GM12878 (cell line): ENCODE results near the gene SETD1B. TPM values are rescaled to one million over a fixed set of nuclear protein-coding genes. Genes with fewer than 3 reads are reported as not detected.

Experiments used
- ATAC-seq: fragments of 200-7000 bp; cut with Tn5 transposase; 3 replicates; pipeline ENCODE4 v1.9.1; 2020; ENCODE audit warnings: mild to moderate bottlenecking, moderate library complexity
- BruUV-seq: library from RNA; stranded (reverse); fragments of 400-500 nt; replicated peaks from 2 replicates; lab custom pipeline; 2021; lab: Mats Ljungman, UMichigan
- CTCF ChIA-PET: fragments of 300-600 bp; sonication (Branson Sonifier 250); formaldehyde crosslinking; extraction: SDS; loops from one replicate; lab custom pipeline; 2021; ENCODE audit warnings: inconsistent platforms; lab: Yijun Ruan, JAX
- POLR2A ChIA-PET: fragments of 350-600 bp; formaldehyde crosslinking; extraction: SDS; loops from one replicate; lab custom pipeline; 2021; ENCODE audit warnings: inconsistent platforms; lab: Charles Lee
- RAD21 ChIA-PET: fragments of 300-600 bp; sonication (Branson Sonifier 250); formaldehyde crosslinking; loops from one replicate; lab custom pipeline; 2023; ENCODE audit warnings: antibody characterized with exemption; ENCODE audit not compliant: unreplicated experiment; lab: Charles Lee
- SMC1A ChIA-PET: fragments of 300-600 bp; sonication (Branson Sonifier 250); formaldehyde crosslinking; loops from one replicate; lab custom pipeline; 2023; ENCODE audit not compliant: unreplicated experiment, uncharacterized antibody; lab: Charles Lee
- DNase-seq: peaks from one replicate; pipeline ENCODE4 v3.0.0-alpha.2; 2011; ENCODE audit warnings: low read depth, low spot score
- FAIRE-seq: peaks from 3 replicates; lab custom pipeline; 2011; peaks lifted over from hg19 to GRCh38; lab: Jason Lieb, UNC
- H2AFZ ChIP-seq: 2 replicates; pipeline ENCODE4 v1.6.0; 2011; ENCODE audit warnings: low read depth, low read length, control low read depth; ENCODE audit not compliant: control insufficient read depth
- H3K27ac ChIP-seq: 2 replicates; pipeline ENCODE4 v1.5.1; 2011; ENCODE audit warnings: control low read depth; ENCODE audit not compliant: control insufficient read depth, insufficient read depth
- H3K27me3 ChIP-seq, 2 experiments: replicated peaks in 1 of 2; 2 replicates each; pipeline versions ENCODE4 v1.6.0 to v1.6.1; 2011; ENCODE audit warnings: low read length in 1 of 2; ENCODE audit not compliant: control insufficient read depth in 2 of 2, insufficient read depth in 2 of 2
- H3K36me3 ChIP-seq, 2 experiments: 2 replicates each; pipeline ENCODE4 v1.5.1; 2011; ENCODE audit warnings: low read length in 1 of 2; ENCODE audit not compliant: control insufficient read depth in 2 of 2, insufficient read depth in 2 of 2
- H3K4me1 ChIP-seq: 2 replicates; pipeline ENCODE4 v1.6.1; 2011; ENCODE audit warnings: mild to moderate bottlenecking, low read length, moderate library complexity, mixed read lengths; ENCODE audit not compliant: control insufficient read depth, insufficient read depth
- H3K4me2 ChIP-seq: 2 replicates; pipeline ENCODE4 v1.6.0; 2011; ENCODE audit warnings: control low read depth; ENCODE audit not compliant: control insufficient read depth, insufficient read depth
- H3K4me3 ChIP-seq: fragments of 200-600 bp; sonication (generic); 2 replicates; pipeline ENCODE4 v1.5.1; 2016
- H3K79me2 ChIP-seq: 2 replicates; pipeline ENCODE4 v1.6.0; 2011; ENCODE audit warnings: low read length; ENCODE audit not compliant: control insufficient read depth, insufficient read depth
- H3K9ac ChIP-seq: 2 replicates; pipeline ENCODE4 v1.8.0; 2011; ENCODE audit warnings: low read length, control low read depth, mixed read lengths; ENCODE audit not compliant: control insufficient read depth, insufficient read depth
- H3K9me3 ChIP-seq: replicated peaks from 3 replicates; pipeline ENCODE4 v1.5.1; 2011; ENCODE audit warnings: mild to moderate bottlenecking, low read length; ENCODE audit not compliant: control insufficient read depth, insufficient read depth
- H4K20me1 ChIP-seq: 2 replicates; pipeline ENCODE4 v1.6.0; 2011; ENCODE audit not compliant: control insufficient read depth, insufficient read depth
- CBX5 ChIP-seq: sonication (generic); IDR thresholded peaks from 2 replicates; pipeline ENCODE4 v1.6.1; 2016; ENCODE audit warnings: low read depth, moderate library complexity, mild to moderate bottlenecking, inconsistent platforms
- FOXK2 ChIP-seq: fragments of 450-650 bp; IDR thresholded peaks from 2 replicates; pipeline ENCODE4 v1.6.1; 2017; ENCODE audit warnings: mild to moderate bottlenecking, moderate library complexity
- GATAD2B ChIP-seq: fragments of 450-650 bp; conservative IDR thresholded peaks from 2 replicates; pipeline ENCODE4 v1.6.1; 2017; ENCODE audit warnings: low read depth, mild to moderate bottlenecking, moderate library complexity
- PAX5 ChIP-seq: IDR thresholded peaks from 2 replicates; pipeline ENCODE4 v1.6.1; 2011; ENCODE audit warnings: low read depth, low read length, borderline replicate concordance
- POLR2AphosphoS2 ChIP-seq: IDR thresholded peaks from 2 replicates; pipeline ENCODE4 v1.6.1; 2011; ENCODE audit warnings: low read depth, mild to moderate bottlenecking, low read length, improper control_type of control experiment, moderate library complexity
- SMAD1 ChIP-seq: fragments of 450-650 bp; IDR thresholded peaks from 2 replicates; pipeline ENCODE4 v1.6.1; 2018; ENCODE audit warnings: mild to moderate bottlenecking, low read depth; ENCODE audit not compliant: partially characterized antibody
- SPI1 ChIP-seq: IDR thresholded peaks from 2 replicates; pipeline ENCODE4 v1.6.1; 2011; ENCODE audit warnings: low read depth, mild to moderate bottlenecking, low read length, moderate library complexity, borderline replicate concordance; ENCODE audit not compliant: insufficient read depth
- SRF ChIP-seq, 2 experiments: IDR thresholded peaks; 2 replicates each; pipeline ENCODE4 v1.6.1; 2011; ENCODE audit warnings: low read depth in 2 of 2, low read length in 2 of 2, mild to moderate bottlenecking in 1 of 2, moderate library complexity in 1 of 2
- STAT1 ChIP-seq: fragments of 450-650 bp; conservative IDR thresholded peaks from 2 replicates; pipeline ENCODE4 v1.6.1; 2014; ENCODE audit warnings: antibody characterized with exemption, mild to moderate bottlenecking
- TAF1 ChIP-seq: IDR thresholded peaks from 2 replicates; pipeline ENCODE4 v1.6.1; 2011; ENCODE audit warnings: mild to moderate bottlenecking, low read depth, low read length, borderline replicate concordance
- ZBED1 ChIP-seq: IDR thresholded peaks from 2 replicates; pipeline ENCODE4 v1.6.1; 2016; ENCODE audit warnings: borderline replicate concordance
- ZNF207 ChIP-seq: fragments of 450-650 bp; IDR thresholded peaks from 2 replicates; pipeline ENCODE4 v1.6.1; 2014; ENCODE audit warnings: antibody characterized with exemption, mild to moderate bottlenecking, borderline replicate concordance
- WGBS: methylation state at CpG from one replicate; pipeline ENCODE4 v1.1.6; 2016; ENCODE audit warnings: low lambda C conversion rate; ENCODE audit not compliant: insufficient replicate concordance, insufficient coverage; ENCODE audit errors: missing lambda C conversion rate; 5-methylcytosine and 5-hydroxymethylcytosine counted together
- in situ Hi-C: fragments of 300-500 bp; cut with MboI; formaldehyde crosslinking; loops from 9 replicates; pipeline ENCODE4 v1.14.3; 2018; ENCODE audit warnings: mixed read lengths
- intact Hi-C: fragments of 100-400 bp; cut with micrococcal nuclease; formaldehyde crosslinking; loops from one replicate; pipeline ENCODE4 v1.14.2; 2022; ENCODE audit not compliant: unreplicated experiment
- polyA plus RNA-seq, 11 experiments: library from polyadenylated mRNA; depleted of rRNA in 4 of 11; unstranded in 6 of 11; stranded (reverse) in 5 of 11; fragments of >200 nt; fragmentation: Nextera tagmentation in 4 of 11; fragmentation: Illumina TruSeq in 1 of 11; extraction: Ambion mirVana in 4 of 11; extraction: Trizol in 1 of 11; gene quantifications; 1 replicate in 1 of 11; 2 replicates in 10 of 11; pipeline versions ENCODE4 v1.2.1 to v1.2.3, GENCODE V29; 2011 to 2016; ENCODE audit warnings: inconsistent platforms in 2 of 11, missing spikeins in 2 of 11, low read depth in 1 of 11
- total RNA-seq, 4 experiments: library from RNA; depleted of rRNA in 3 of 4; stranded (reverse); fragments of >200 nt in 3 of 4; fragmentation: Illumina TruSeq in 1 of 4; extraction: Trizol in 1 of 4; gene quantifications; 2 replicates each; pipeline versions ENCODE4 v1.2.1 to v1.2.3, GENCODE V29; 2013 to 2021
- TF ChIP-seq, protein P1 (sequence below): IDR thresholded peaks from 2 replicates; pipeline ENCODE4 v1.6.1; 2011; ENCODE audit warnings: mild to moderate bottlenecking, low read depth, low read length, moderate library complexity; ENCODE audit not compliant: insufficient replicate concordance
- TF ChIP-seq, protein P2 (sequence below): fragments of 450-650 bp; IDR thresholded peaks from 2 replicates; pipeline ENCODE4 v1.6.1; 2018; ENCODE audit warnings: mild to moderate bottlenecking, low read depth, moderate library complexity; ENCODE audit not compliant: partially characterized antibody

The SETD1B gene
- total and polyA plus RNA-seq, 10 of the 15 experiments (the other 5 are each of a cell fraction or from before 2014, with no cell fraction given) = 0.50 to 17.3 (median 1.6) TPM

GRCh38 chr12:121793838-121794533 is 9.8 kb upstream of the SETD1B start:
- Histone ChIP-seq H3K4me1 (peaks cover 44% of the 10 kb centered on the region), H3K9me3 (no peaks in the 10 kb centered on the region), H3K9ac (peak overlapping the region; percentile 57), H3K27ac (peak overlapping the region; percentile 73), H4K20me1 (no peaks in the 10 kb centered on the region; the same call in 1 of the 2 replicates), H3K36me3 (peaks cover 9 to 15% of the 10 kb centered on the region in 2 experiments; a peak in 3 of 4 replicates), H2AFZ (peak overlapping the region; percentile 73), H3K4me3 (peak overlapping the region; percentile 97), H3K27me3 (no peaks in the 10 kb centered on the region), H3K4me2 (peak overlapping the region; percentile 93), H3K79me2 (peaks cover 57% of the 10 kb centered on the region)
- in situ Hi-C loops (loop anchor here (5.0 kb wide), 1 partner anchor 102 kb away; no protein-coding TSS in a partner anchor), intact Hi-C loops (loop anchor here (1.0 kb wide), 4 partner anchors 18 to 97 kb away; partner anchors contain the start of gene PSMD9)
- under 1% methylated on average over 58 of the region's 59 CpGs for WGBS
- CTCF ChIA-PET = interaction anchor here (0.6 to 16.2 kb wide), 50 partner anchors 14 to 369 kb away, joined by 3 to 565 read pairs (median 4); partner anchors contain the start of genes CFAP251, ORAI1, PSMD9 and SETD1B
- FAIRE-seq = peak; percentile 88
- BruUV-seq = no TSS peak
- DNase-seq = peak; percentile 82
- SMC1A ChIA-PET = interaction anchor here (0.6 to 10.5 kb wide), 31 partner anchors 10 to 373 kb away, joined by 3 to 226 read pairs (median 5); partner anchors contain the start of genes CFAP251, PSMD9, SETD1B and TMEM120B
- RAD21 ChIA-PET = interaction anchor here (0.6 to 11.7 kb wide), 32 partner anchors 13 to 442 kb away, joined by 3 to 395 read pairs (median 5); partner anchors contain the start of genes ANAPC5, CFAP251, ORAI1 and PSMD9
- ATAC-seq = peak; percentile 71
- POLR2A ChIA-PET = interaction anchor here (0.6 to 7.9 kb wide), 14 partner anchors 10 to 107 kb away, joined by 3 to 155 read pairs (median 4); partner anchors contain the start of genes PSMD9, SETD1B and TMEM120B
- TF ChIP-seq PAX5 (peak; percentile 87; the same call in 1 of the 2 replicates), SMAD1 (no peak), FOXK2 (no peak; the same call in 1 of the 2 replicates), SPI1 (no peak), SRF (IDR thresholded peaks at IDR 0.05; ENCODE audit: low read depth in 2 of 2, low read length in 2 of 2) (peak in 1 of 2 experiments; percentile 66; a peak in 2 of 4 replicates), GATAD2B (peak; percentile 93; the same call in 1 of the 2 replicates), TAF1 (no peak), STAT1 (peak; percentile 98; the same call in 1 of the 2 replicates), POLR2AphosphoS2 (no peak; the same call in 1 of the 2 replicates), ZBED1 (no peak), ZNF207 (peak; percentile 87; the same call in 1 of the 2 replicates), CBX5 (no peak)
- TF ChIP-seq, protein P1, sequence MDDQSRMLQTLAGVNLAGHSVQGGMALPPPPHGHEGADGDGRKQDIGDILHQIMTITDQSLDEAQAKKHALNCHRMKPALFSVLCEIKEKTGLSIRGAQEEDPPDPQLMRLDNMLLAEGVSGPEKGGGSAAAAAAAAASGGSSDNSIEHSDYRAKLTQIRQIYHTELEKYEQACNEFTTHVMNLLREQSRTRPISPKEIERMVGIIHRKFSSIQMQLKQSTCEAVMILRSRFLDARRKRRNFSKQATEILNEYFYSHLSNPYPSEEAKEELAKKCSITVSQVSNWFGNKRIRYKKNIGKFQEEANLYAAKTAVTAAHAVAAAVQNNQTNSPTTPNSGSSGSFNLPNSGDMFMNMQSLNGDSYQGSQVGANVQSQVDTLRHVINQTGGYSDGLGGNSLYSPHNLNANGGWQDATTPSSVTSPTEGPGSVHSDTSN = no peak
- TF ChIP-seq, protein P2, sequence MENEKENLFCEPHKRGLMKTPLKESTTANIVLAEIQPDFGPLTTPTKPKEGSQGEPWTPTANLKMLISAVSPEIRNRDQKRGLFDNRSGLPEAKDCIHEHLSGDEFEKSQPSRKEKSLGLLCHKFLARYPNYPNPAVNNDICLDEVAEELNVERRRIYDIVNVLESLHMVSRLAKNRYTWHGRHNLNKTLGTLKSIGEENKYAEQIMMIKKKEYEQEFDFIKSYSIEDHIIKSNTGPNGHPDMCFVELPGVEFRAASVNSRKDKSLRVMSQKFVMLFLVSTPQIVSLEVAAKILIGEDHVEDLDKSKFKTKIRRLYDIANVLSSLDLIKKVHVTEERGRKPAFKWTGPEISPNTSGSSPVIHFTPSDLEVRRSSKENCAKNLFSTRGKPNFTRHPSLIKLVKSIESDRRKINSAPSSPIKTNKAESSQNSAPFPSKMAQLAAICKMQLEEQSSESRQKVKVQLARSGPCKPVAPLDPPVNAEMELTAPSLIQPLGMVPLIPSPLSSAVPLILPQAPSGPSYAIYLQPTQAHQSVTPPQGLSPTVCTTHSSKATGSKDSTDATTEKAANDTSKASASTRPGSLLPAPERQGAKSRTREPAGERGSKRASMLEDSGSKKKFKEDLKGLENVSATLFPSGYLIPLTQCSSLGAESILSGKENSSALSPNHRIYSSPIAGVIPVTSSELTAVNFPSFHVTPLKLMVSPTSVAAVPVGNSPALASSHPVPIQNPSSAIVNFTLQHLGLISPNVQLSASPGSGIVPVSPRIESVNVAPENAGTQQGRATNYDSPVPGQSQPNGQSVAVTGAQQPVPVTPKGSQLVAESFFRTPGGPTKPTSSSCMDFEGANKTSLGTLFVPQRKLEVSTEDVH = no peak
